Endometrial microvascular endothelial cells (primary cell): ENCODE results near the gene TMA16. TPM values are rescaled to one million over a fixed set of nuclear protein-coding genes. Genes with fewer than 3 reads are reported as not detected.
"Not testable (repeated sequence)": the region's sequence is repeated elsewhere in the genome, so short reads cannot be mapped to it uniquely, and the experiment has no call there.

ENCODE experiments used
- in situ Hi-C: cut with HindIII; loops from 2 replicates; pipeline ENCODE4 v1.10.0; 2017; ENCODE audit warnings: low sequenced_read_pairs, low pct_unique_long_range_greater_than_20kb; ENCODE audit errors: inconsistent ontology term
- total RNA-seq: library from RNA; depleted of rRNA; stranded (reverse); fragments of >200 nt; gene quantifications from one replicate; pipeline ENCODE4 v1.2.3, GENCODE V29; 2015; ENCODE audit errors: inconsistent ontology term

TMA16 gene
- 37.4 TPM for total RNA-seq

- in situ Hi-C loops: no loop called here
These were observed at the start of gene TMA16 for GRCh38 chr4:163494360-163495241. Gene TMA16 (plus strand): TSS chr4:163494690. CDS start chr4:163494802, 112 bp downstream.

DNA sequence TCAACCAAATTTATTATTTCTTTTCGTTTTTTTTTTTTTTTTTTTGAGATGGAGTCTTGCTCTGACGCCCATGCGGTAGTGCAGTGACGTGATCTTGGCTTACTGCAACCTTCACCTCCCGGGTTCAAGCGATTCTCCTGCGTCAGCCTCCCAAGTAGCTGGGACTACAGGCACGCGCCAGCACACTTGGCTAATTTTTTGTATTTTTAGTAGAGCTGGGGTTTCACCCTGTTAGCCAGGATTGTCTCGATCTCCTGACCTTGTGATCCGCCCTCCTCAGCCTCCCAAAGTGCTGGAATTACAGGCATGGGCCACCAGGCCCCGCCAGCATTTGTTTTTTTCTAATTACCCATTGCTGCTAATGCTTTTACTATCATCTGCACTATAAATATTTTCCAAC, 47.5 kb upstream of the TMA16 start:
- in situ Hi-C loops: not testable (repeated sequence)

DNA sequence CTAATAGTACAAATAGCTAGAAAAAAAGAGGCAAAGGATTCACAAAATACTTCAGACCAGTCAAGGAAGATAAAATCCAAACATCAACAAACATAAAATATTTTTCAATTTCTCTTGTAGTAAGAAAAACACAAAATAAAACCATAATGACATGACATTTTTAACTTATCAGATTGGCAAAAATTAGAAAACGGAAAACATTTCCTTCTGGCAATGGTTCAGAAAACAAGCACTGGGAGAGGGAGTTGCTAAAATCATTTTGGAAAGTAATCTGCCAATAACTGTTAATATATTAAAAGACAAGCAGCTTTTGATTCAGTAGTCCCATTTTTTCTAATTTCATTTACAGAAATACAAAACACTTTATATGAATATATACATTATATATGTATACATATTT, 47.0 kb upstream of the TMA16 start:
- in situ Hi-C loops: no loop called here

DNA sequence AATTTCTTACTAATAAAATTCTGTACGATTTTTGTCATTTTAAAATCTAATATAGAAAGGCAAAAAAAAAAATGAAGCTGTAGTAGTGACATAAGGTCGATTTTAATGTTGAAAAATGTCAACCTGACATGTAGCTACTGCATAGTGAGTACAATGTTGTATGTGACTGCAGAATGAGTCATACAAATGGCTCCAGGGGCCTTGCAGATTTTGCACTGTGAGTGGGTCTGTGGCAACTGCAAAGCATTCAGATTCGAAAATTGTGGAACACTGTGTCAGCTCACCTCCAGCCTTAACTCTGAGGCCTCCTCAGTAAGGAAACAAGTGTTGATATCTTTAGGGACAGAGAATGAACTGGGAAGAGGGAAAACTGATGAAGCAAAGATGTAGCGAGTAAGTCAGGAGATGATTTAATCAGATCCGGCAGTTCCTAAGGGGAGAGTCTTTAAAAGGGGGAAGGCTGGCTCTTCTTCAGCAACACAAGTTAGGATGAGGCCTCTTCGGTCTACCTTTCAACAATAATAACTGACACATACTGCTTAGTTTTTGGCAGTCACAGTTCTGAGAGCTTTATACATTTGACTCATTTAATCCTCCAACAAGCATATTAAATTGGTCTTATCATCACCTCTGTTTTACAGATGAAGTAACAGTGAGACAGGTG, 45.8 kb upstream of the TMA16 start:
- in situ Hi-C loops: no loop called here

GRCh38 chr4:163462556-163462955, 31.9 kb upstream of the TMA16 start:
- in situ Hi-C loops: no loop called here

DNA sequence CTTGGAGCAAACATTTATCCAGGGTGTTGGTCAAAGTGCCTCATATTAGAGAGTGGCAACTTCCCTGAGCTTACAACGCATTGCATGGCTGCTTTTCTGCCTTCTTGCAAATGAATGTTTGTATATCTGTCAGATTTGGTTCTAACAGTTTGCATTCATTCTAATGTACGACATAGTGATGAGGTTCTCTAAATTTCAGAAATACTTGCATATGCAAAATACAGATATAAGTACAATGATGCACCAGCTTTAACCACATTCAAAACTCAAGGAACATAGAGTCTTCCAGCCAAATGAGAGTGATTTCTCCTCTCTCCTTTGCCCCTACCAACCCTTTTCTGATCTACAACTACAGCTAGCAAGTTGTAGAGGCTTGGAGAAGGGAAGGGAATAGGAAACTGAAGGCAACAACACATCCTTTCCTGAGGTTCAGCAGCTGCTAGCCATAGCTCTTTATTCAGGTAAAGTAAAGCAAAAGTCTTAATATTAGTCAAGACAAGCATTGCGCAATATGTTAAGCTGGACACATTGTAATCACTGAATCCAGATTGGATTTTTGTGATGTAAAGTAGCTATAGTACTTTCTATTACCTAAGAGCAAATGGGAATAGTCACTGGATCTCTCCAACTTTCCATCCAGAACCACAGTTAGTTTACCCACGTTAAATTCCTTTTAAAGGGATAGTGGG, 27.3 kb upstream of the TMA16 start:
- in situ Hi-C loops: no loop called here

- in situ Hi-C loops: no loop called here
These were observed 24.1 kb upstream of the TMA16 start for GRCh38 chr4:163470391-163470790.

GRCh38 chr4:163473130-163473529, 21.4 kb upstream of the TMA16 start:
- in situ Hi-C loops: no loop called here

GRCh38 chr4:163473576-163473975, 20.9 kb upstream of the TMA16 start, which contains the start of gene TKTL2:
Gene TKTL2 (minus strand): TSS chr4:163473754. CDS start chr4:163473734, 20 bp downstream.
- in situ Hi-C loops: no loop called here

DNA sequence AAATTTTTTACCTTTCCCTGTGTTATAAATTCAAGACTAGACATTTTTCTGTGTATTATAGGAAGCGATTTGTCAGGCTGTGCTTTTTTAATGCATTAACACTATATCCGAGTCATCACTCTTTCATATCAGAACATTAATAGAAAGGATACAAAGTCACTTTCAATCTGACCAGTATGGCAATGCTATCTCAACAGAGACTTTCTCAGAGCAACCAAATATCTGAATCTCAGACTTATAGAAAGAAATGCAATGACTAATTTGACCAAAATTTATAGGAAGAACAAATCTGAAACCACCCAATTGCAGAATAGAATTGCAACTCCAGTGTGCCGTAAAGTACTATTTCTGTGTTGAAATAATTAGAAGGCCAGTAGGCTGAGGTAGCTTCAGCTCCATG, 20.5 kb upstream of the TMA16 start:
- in situ Hi-C loops: no loop called here

DNA sequence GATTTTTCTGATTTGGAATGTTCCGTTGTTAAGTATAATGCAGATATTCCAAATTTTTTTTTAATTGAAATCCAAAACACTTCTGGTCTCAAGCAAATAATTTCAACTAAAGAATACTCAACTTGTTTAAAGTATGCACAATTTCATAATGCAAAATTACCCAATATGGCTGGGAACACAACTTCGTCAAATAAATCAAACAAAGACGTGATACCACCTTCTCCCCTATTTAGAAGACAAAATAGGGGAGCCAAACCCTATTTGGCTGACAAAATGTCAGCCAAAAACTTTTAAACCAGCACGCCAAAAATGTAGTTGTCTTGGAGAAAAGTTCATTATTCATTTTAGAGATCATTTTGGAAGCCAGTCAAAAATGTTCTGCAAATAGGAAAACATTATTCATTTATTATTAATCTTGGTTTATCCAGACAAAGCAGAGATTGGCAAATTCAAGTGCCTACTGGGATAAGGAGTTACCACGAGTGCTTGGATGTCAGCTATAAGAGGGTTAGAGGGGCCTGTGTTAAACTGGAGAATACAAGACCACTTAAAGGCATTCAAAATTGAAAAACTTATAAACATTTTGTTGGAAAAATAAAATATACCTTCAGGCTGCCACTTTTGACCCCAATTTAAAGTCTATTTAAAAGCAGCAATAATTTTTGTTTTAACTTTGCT, 17.6 kb upstream of the TMA16 start:
- in situ Hi-C loops: no loop called here

DNA sequence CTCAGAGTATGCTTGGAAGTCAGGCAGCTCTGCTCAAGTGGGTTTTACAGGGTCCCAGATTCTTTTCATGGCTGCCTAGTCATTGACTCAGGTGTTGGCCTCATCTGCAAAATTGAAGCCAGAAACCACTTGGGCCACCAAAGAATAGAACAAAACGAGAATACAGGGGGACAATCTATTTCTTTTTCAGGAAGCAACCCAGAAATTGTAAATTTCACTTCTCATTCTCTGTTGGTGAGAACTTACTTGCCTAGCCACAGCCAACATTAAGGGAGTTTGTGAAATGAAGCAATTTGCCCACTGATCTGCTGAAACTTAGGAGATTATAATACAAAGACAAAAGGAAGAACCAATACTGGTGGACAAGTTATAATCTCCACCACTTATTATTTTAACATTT, 12.3 kb upstream of the TMA16 start:
- in situ Hi-C loops: no loop called here

- in situ Hi-C loops: no loop called here
These were observed 9.6 kb upstream of the TMA16 start for GRCh38 chr4:163484906-163485305.

GRCh38 chr4:163485589-163485988, 8.9 kb upstream of the TMA16 start:
- in situ Hi-C loops: no loop called here

- in situ Hi-C loops: no loop called here
These were observed 8.2 kb upstream of the TMA16 start for GRCh38 chr4:163486321-163486720.

GRCh38 chr4:163489929-163490328, 4.6 kb upstream of the TMA16 start:
- in situ Hi-C loops: no loop called here

- in situ Hi-C loops: no loop called here
These were observed 1.5 kb upstream of the TMA16 start for GRCh38 chr4:163492951-163493504.

- in situ Hi-C loops: no loop called here
These were observed 689 bp upstream of the TMA16 start for GRCh38 chr4:163493643-163494359.
